CD14-positive monocyte (primary cell): ENCODE measurements around the gene PEX10. TPM values are rescaled to one million over a fixed set of nuclear protein-coding genes. Genes with fewer than 3 reads are reported as not detected.

Experiments
- DNase-seq, 3 donors: peaks; one replicate each; pipeline ENCODE4 v3.0.0-alpha.2; 2011 to 2022
- H2AFZ ChIP-seq: 2 replicates; pipeline ENCODE4 v1.6.0; 2012; ENCODE audit warnings: mild to moderate bottlenecking, low read depth, low read length, inconsistent platforms; ENCODE audit not compliant: insufficient read depth, poor library complexity, severe bottlenecking
- H3K27ac ChIP-seq, 2 donors: 1 replicate in 1 of 2; 2 replicates in 1 of 2; pipeline ENCODE4 v1.5.1; 2012 to 2013; ENCODE audit warnings: low read length in 2 of 2, control low read depth in 1 of 2, inconsistent platforms in 1 of 2, low read depth in 1 of 2, mild to moderate bottlenecking in 1 of 2
- H3K27me3 ChIP-seq, 2 donors: one replicate each; pipeline versions ENCODE4 v1.6.0 to v1.6.1; 2011 to 2013; ENCODE audit warnings: low read length in 2 of 2; ENCODE audit not compliant: control insufficient read depth in 2 of 2, insufficient read depth in 2 of 2
- H3K36me3 ChIP-seq, 2 donors: replicated peaks in 1 of 2; 1 replicate in 1 of 2; 2 replicates in 1 of 2; pipeline versions ENCODE4 v1.5.1 to v1.6.1; 2012 to 2013; ENCODE audit warnings: low read length in 2 of 2, control low read depth in 1 of 2, inconsistent platforms in 1 of 2, mild to moderate bottlenecking in 1 of 2; ENCODE audit not compliant: insufficient read depth in 2 of 2, control insufficient read depth in 1 of 2
- H3K4me1 ChIP-seq, 2 donors: 1 replicate in 1 of 2; 2 replicates in 1 of 2; pipeline versions ENCODE4 v1.5.1 to v1.6.1; 2012 to 2013; ENCODE audit warnings: low read length in 2 of 2, control low read depth in 1 of 2, inconsistent platforms in 1 of 2, mild to moderate bottlenecking in 1 of 2, moderate library complexity in 1 of 2; ENCODE audit not compliant: insufficient read depth in 2 of 2, control insufficient read depth in 1 of 2
- H3K4me2 ChIP-seq: replicated peaks from 2 replicates; pipeline ENCODE3; 2012; ENCODE audit warnings: low read length, moderate library complexity, mild to moderate bottlenecking; ENCODE audit not compliant: poor library complexity, severe bottlenecking; ENCODE audit errors: extremely low read depth
- H3K4me3 ChIP-seq, 3 experiments: fragments of 200-600 bp in 1 of 3; sonication (generic) in 1 of 3; replicated peaks in 1 of 3; 1 replicate in 2 of 3; 2 replicates in 1 of 3; pipeline ENCODE4 v1.5.1; 2011 to 2013; ENCODE audit warnings: low read length in 3 of 3, mild to moderate bottlenecking in 3 of 3, control low read depth in 2 of 3, low read depth in 2 of 3, inconsistent platforms in 1 of 3, moderate library complexity in 1 of 3
- H3K79me2 ChIP-seq: 2 replicates; pipeline ENCODE4 v1.6.0; 2012; ENCODE audit warnings: mild to moderate bottlenecking, control low read depth, inconsistent platforms, low read length, moderate library complexity; ENCODE audit not compliant: insufficient read depth
- H3K9ac ChIP-seq: 2 replicates; pipeline ENCODE4 v1.6.0; 2017; ENCODE audit warnings: low read length, mild to moderate bottlenecking; ENCODE audit not compliant: insufficient read depth, poor library complexity, severe bottlenecking
- H3K9me3 ChIP-seq, 2 donors: replicated peaks in 1 of 2; 1 replicate in 1 of 2; 2 replicates in 1 of 2; pipeline versions ENCODE4 v1.5.1 to v1.6.1; 2012 to 2013; ENCODE audit warnings: low read length in 2 of 2, control low read depth in 1 of 2; ENCODE audit not compliant: control insufficient read depth in 1 of 2, insufficient read depth in 1 of 2
- H4K20me1 ChIP-seq: 2 replicates; pipeline ENCODE4 v1.6.0; 2012; ENCODE audit warnings: mild to moderate bottlenecking, low read length, control low read depth, moderate library complexity; ENCODE audit not compliant: insufficient read depth
- H3K27ac Mint-ChIP-seq, 7 donors: one replicate each; pipeline ENCODE4 v1.8.0; 2020; ENCODE audit warnings: mild to moderate bottlenecking in 7 of 7, mixed read lengths in 7 of 7, moderate library complexity in 6 of 7, inconsistent platforms in 2 of 7
- H3K27me3 Mint-ChIP-seq, 3 donors: one replicate each; pipeline ENCODE4 v1.8.0; 2021 to 2022; ENCODE audit warnings: low read depth in 3 of 3, mild to moderate bottlenecking in 3 of 3, mixed read lengths in 3 of 3, moderate library complexity in 3 of 3, inconsistent platforms in 1 of 3
- H3K36me3 Mint-ChIP-seq, 2 donors: one replicate each; pipeline ENCODE4 v1.8.0; 2020; ENCODE audit warnings: mixed read lengths in 2 of 2, inconsistent platforms in 1 of 2, mild to moderate bottlenecking in 1 of 2
- H3K4me1 Mint-ChIP-seq: one replicate; pipeline ENCODE4 v1.8.0; 2020; ENCODE audit warnings: mild to moderate bottlenecking, mixed read lengths
- H3K4me3 Mint-ChIP-seq, 2 donors: one replicate each; pipeline ENCODE4 v1.8.0; 2020; ENCODE audit warnings: mild to moderate bottlenecking in 2 of 2, mixed read lengths in 2 of 2, moderate library complexity in 1 of 2
- H3K9me3 Mint-ChIP-seq, 7 donors: one replicate each; pipeline ENCODE4 v1.8.0; 2020 to 2022; ENCODE audit warnings: mixed read lengths in 7 of 7, mild to moderate bottlenecking in 6 of 7, moderate library complexity in 6 of 7, inconsistent platforms in 2 of 7
- WGBS: methylation state at CpG from one replicate; pipeline ENCODE4 v1.1.5; 2013; ENCODE audit warnings: missing lambda C conversion rate; ENCODE audit not compliant: insufficient coverage; 5-methylcytosine and 5-hydroxymethylcytosine counted together
- intact Hi-C, 2 donors: fragments of 100-400 bp; cut with micrococcal nuclease; formaldehyde crosslinking; loops; one replicate each; pipeline versions ENCODE4 v1.15.0 to v1.15.1; 2023
- polyA plus RNA-seq, 3 donors: library from polyadenylated mRNA; depleted of rRNA in 1 of 3; unstranded in 2 of 3; stranded (reverse) in 1 of 3; fragments of 300-500 nt in 2 of 3; fragments of >200 nt in 1 of 3; fragmentation: Illumina TruSeq in 2 of 3; gene quantifications; 1 replicate in 2 of 3; 2 replicates in 1 of 3; pipeline ENCODE4 v1.2.3, GENCODE V29; 2012 to 2021
- TF ChIP-seq, protein P1 (sequence below): fragments of 200-600 bp; IDR thresholded peaks from one replicate; pipeline ENCODE4 v1.8.0; 2022; ENCODE audit warnings: antibody characterized with exemption, mild to moderate bottlenecking

The PEX10 gene
- polyA plus RNA-seq, 3 donors = 7.0 to 10.5 (median 8.2) TPM

GRCh38 chr1:2445823-2446215 is 33.5 kb upstream of the PEX10 start:
- Histone ChIP-seq H3K27me3 (peaks cover 0 to 24% of the 10 kb centered on the region in 2 donors), H3K27ac (no peak overlapping the region), H2AFZ (no peak overlapping the region), H3K4me3 (no peak overlapping the region), H4K20me1 (no peaks in the 10 kb centered on the region), H3K36me3 (no peaks in the 10 kb centered on the region), H3K4me2 (no peak overlapping the region), H3K4me1 (no peaks in the 10 kb centered on the region), H3K79me2 (no peaks in the 10 kb centered on the region), H3K9ac (no peak overlapping the region), H3K9me3 (no peaks in the 10 kb centered on the region)
- intact Hi-C loops = no loop called here
- WGBS = 92% methylated on average over 14 of the region's 15 CpGs
- peaks cover 19 to 42% (median 38%) of the 10 kb centered on the region in 3 donors for H3K27me3 Mint-ChIP-seq
- no peak overlapping the region for H3K27ac Mint-ChIP-seq
- DNase-seq = no peak
- no peaks in the 10 kb centered on the region for H3K36me3 Mint-ChIP-seq
- no peaks in the 10 kb centered on the region for H3K4me1 Mint-ChIP-seq
- H3K4me3 Mint-ChIP-seq = no peak overlapping the region
- TF ChIP-seq, protein P1, sequence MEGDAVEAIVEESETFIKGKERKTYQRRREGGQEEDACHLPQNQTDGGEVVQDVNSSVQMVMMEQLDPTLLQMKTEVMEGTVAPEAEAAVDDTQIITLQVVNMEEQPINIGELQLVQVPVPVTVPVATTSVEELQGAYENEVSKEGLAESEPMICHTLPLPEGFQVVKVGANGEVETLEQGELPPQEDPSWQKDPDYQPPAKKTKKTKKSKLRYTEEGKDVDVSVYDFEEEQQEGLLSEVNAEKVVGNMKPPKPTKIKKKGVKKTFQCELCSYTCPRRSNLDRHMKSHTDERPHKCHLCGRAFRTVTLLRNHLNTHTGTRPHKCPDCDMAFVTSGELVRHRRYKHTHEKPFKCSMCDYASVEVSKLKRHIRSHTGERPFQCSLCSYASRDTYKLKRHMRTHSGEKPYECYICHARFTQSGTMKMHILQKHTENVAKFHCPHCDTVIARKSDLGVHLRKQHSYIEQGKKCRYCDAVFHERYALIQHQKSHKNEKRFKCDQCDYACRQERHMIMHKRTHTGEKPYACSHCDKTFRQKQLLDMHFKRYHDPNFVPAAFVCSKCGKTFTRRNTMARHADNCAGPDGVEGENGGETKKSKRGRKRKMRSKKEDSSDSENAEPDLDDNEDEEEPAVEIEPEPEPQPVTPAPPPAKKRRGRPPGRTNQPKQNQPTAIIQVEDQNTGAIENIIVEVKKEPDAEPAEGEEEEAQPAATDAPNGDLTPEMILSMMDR = no peak
- H3K9me3 Mint-ChIP-seq = peaks cover 0 to 2% (median 0%) of the 10 kb centered on the region in 7 donors

DNA sequence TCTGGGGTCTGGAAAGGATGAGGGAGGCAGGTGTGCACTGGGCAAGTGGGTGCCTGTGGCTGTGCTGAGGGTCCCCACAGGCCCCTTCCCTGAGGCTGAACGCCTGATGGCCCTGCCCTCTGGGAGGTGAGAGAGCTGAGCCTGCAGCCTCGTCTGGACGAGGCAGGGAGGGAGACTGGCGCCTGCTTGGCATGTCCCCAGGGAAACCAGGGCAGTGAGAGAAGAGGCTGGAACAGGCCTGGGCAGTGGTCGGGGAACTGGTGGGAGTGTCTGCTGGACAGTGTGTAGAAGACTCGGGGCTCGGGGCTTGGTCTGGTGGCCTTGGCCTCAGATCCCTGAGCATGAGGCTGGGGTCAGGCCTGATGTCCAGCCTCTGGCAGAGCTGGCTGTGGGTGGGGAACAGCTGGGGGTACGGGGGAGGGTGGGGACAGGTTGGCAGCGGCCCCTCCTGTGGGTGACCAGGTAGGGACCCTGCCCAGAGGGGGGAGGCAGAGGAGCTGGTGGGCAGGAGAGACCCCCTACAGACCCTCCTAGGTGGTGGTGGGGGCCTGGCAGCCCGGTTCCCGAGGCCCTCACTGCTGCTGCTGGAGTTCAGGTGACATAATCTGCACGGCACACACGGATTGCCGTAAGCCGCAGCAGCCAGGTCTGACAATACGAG is 32.9 kb upstream of the PEX10 start:
- Mint-ChIP-seq H3K27ac (no peak overlapping the region), H3K4me1 (no peaks in the 10 kb centered on the region)
- 85% methylated on average over 13 of the region's 16 CpGs for WGBS

More for the DNA sequence above, 32.9 kb upstream of the PEX10 start:
- Histone ChIP-seq H3K9ac (no peak overlapping the region), H3K79me2 (no peaks in the 10 kb centered on the region), H3K27me3 (peaks cover 0 to 24% of the 10 kb centered on the region in 2 donors), H3K4me1 (no peaks in the 10 kb centered on the region), H3K27ac (no peak overlapping the region), H4K20me1 (no peaks in the 10 kb centered on the region), H3K4me2 (no peak overlapping the region), H3K36me3 (no peaks in the 10 kb centered on the region), H3K9me3 (no peaks in the 10 kb centered on the region), H2AFZ (no peak overlapping the region), H3K4me3 (no peak overlapping the region)
- TF ChIP-seq, protein P1 = no peak
- H3K9me3 Mint-ChIP-seq = peaks cover 0 to 3% (median 0%) of the 10 kb centered on the region in 7 donors
- peak overlapping the region in 1 of 2 donors; percentile 42 for H3K4me3 Mint-ChIP-seq
- DNase-seq = no peak
- peaks cover 19 to 45% (median 38%) of the 10 kb centered on the region in 3 donors for H3K27me3 Mint-ChIP-seq
- intact Hi-C loops = no loop called here
- H3K36me3 Mint-ChIP-seq = no peaks in the 10 kb centered on the region
